Ishikawa (cell line): ENCODE results near the gene SCNN1A.

Experiments
- CEBPB ChIP-seq: IDR thresholded peaks from 2 replicates; pipeline ENCODE4 v1.6.1; 2012
- EGR1 ChIP-seq: IDR thresholded peaks from 2 replicates; pipeline ENCODE4 v1.6.1; 2012
- EP300 ChIP-seq: IDR thresholded peaks from 2 replicates; pipeline ENCODE4 v1.6.1; 2012; ENCODE audit warnings: borderline replicate concordance
- FOXM1 ChIP-seq: IDR thresholded peaks from 2 replicates; pipeline ENCODE4 v1.6.1; 2012; ENCODE audit warnings: low read depth, borderline replicate concordance
- NFIC ChIP-seq: IDR thresholded peaks from 2 replicates; pipeline ENCODE4 v1.6.1; 2012
- TAF1 ChIP-seq: IDR thresholded peaks from 2 replicates; pipeline ENCODE4 v1.6.1; 2012; ENCODE audit warnings: low read depth, mild to moderate bottlenecking
- YY1 ChIP-seq: IDR thresholded peaks from 2 replicates; pipeline ENCODE4 v1.6.1; 2012; ENCODE audit warnings: low read depth
- TF ChIP-seq, protein P1 (sequence below): IDR thresholded peaks from 2 replicates; pipeline ENCODE4 v1.6.1; 2012
- TF ChIP-seq, protein P2 (sequence below): IDR thresholded peaks from 2 replicates; pipeline ENCODE4 v1.6.1; 2012
- TF ChIP-seq, protein P3 (sequence below): IDR thresholded peaks from 2 replicates; pipeline ENCODE4 v1.6.1; 2012; ENCODE audit warnings: low read depth, mild to moderate bottlenecking

DNA sequence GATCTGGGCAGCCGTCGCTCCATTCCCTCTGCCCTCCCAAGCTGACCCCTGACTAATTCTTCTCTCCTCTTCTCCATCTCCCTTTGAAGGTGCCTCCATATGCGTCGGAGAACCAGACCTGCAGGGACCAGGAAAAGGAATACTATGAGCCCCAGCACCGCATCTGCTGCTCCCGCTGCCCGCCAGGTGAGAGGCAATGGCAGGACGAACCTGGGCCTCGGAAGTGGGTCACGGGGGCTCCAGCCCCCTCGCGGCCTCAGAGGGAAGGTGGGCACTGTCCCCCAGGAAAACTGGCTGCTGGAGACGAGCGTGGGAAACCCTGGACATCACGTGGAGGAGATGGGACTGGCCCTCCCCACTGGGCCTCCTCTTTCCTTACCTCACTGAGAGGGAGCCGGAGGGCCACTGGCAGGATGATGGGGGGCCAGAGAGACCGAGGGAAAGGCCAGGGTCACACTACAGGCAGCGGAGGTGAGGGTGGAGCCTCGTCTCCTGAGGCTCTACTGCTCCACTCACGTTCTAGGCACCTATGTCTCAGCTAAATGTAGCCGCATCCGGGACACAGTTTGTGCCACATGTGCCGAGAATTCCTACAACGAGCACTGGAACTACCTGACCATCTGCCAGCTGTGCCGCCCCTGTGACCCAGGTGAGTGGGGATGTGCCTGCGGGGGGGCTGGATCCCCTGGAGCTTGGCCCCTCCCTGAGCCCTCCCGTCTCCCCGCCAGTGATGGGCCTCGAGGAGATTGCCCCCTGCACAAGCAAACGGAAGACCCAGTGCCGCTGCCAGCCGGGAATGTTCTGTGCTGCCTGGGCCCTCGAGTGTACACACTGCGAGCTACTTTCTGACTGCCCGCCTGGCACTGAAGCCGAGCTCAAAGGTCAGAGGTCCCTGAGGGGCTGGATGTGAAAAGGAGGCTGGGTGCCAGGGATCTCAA is 9.4 kb upstream of the SCNN1A start:
- TF ChIP-seq EP300 (no peak), YY1 (no peak), FOXM1 (no peak), TAF1 (no peak), CEBPB (no peak), NFIC (no peak), EGR1 (no peak)
- TF ChIP-seq, protein P1, sequence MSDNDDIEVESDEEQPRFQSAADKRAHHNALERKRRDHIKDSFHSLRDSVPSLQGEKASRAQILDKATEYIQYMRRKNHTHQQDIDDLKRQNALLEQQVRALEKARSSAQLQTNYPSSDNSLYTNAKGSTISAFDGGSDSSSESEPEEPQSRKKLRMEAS, result no peak
- TF ChIP-seq, protein P2, sequence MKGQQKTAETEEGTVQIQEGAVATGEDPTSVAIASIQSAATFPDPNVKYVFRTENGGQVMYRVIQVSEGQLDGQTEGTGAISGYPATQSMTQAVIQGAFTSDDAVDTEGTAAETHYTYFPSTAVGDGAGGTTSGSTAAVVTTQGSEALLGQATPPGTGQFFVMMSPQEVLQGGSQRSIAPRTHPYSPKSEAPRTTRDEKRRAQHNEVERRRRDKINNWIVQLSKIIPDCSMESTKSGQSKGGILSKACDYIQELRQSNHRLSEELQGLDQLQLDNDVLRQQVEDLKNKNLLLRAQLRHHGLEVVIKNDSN, result no peak
- TF ChIP-seq, protein P3, sequence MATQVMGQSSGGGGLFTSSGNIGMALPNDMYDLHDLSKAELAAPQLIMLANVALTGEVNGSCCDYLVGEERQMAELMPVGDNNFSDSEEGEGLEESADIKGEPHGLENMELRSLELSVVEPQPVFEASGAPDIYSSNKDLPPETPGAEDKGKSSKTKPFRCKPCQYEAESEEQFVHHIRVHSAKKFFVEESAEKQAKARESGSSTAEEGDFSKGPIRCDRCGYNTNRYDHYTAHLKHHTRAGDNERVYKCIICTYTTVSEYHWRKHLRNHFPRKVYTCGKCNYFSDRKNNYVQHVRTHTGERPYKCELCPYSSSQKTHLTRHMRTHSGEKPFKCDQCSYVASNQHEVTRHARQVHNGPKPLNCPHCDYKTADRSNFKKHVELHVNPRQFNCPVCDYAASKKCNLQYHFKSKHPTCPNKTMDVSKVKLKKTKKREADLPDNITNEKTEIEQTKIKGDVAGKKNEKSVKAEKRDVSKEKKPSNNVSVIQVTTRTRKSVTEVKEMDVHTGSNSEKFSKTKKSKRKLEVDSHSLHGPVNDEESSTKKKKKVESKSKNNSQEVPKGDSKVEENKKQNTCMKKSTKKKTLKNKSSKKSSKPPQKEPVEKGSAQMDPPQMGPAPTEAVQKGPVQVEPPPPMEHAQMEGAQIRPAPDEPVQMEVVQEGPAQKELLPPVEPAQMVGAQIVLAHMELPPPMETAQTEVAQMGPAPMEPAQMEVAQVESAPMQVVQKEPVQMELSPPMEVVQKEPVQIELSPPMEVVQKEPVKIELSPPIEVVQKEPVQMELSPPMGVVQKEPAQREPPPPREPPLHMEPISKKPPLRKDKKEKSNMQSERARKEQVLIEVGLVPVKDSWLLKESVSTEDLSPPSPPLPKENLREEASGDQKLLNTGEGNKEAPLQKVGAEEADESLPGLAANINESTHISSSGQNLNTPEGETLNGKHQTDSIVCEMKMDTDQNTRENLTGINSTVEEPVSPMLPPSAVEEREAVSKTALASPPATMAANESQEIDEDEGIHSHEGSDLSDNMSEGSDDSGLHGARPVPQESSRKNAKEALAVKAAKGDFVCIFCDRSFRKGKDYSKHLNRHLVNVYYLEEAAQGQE, result no peak
